Breast epithelium (tissue), 3 donors: Measurements from ENCODE around the gene ADD1.

ENCODE experiments used
- CTCF ChIP-seq, 3 donors: fragments of 450-650 bp; IDR thresholded peaks; one replicate each; pipeline ENCODE4 v1.5.1; 2016 to 2017; ENCODE audit warnings: antibody characterized with exemption in 3 of 3, mild to moderate bottlenecking in 3 of 3, moderate library complexity in 3 of 3
- POLR2A ChIP-seq: fragments of 450-650 bp; IDR thresholded peaks from one replicate; pipeline ENCODE4 v1.6.1; 2016; ENCODE audit warnings: antibody characterized with exemption, mild to moderate bottlenecking, moderate library complexity
- POLR2AphosphoS5 ChIP-seq, 3 donors: sonication (generic); formaldehyde crosslinking; IDR thresholded peaks; one replicate each; pipeline ENCODE4 v1.6.1; 2017; ENCODE audit warnings: antibody characterized with exemption in 3 of 3

- TF ChIP-seq CTCF (IDR thresholded peaks at IDR 0.05) (no peak), POLR2AphosphoS5 (IDR thresholded peaks at IDR 0.05) (no peak), POLR2A (no peak)
Observed at GRCh38 chr4:2954358-2955185, 110.9 kb downstream of the ADD1 start.
